HS-5 (cell line): ENCODE results near the gene COL4A3.
A peak's percentile ranks its signal among the peaks of the same experiment; 100 is the strongest.
"Not testable (repeated sequence)": the region's sequence is repeated elsewhere in the genome, so short reads cannot be mapped to it uniquely, and the experiment has no call there.

Experiments used
- DNase-seq: peaks from one replicate; pipeline ENCODE4 v3.0.0-alpha.2; 2012; ENCODE audit warnings: low read depth

The COL4A3 gene

GRCh38 chr2:227154986-227155774 is 9.2 kb upstream of the COL4A3 start:
- DNase-seq, result peak; percentile 70

- DNase-seq, result no peak
Observed at GRCh38 chr2:227160164-227160563, 4.3 kb upstream of the COL4A3 start.

- DNase-seq, result no peak
Observed at GRCh38 chr2:227161947-227162346, 2.5 kb upstream of the COL4A3 start.

GRCh38 chr2:227163485-227163997 is 883 bp upstream of the COL4A3 start:
- DNase-seq, result no peak

GRCh38 chr2:227164763-227165291 is 403 bp downstream of the COL4A3 start:
- DNase-seq, result no peak

GRCh38 chr2:227171779-227172178 is 7.4 kb downstream of the COL4A3 start:
- DNase-seq, result not testable (repeated sequence)

GRCh38 chr2:227177592-227178336 is 13.3 kb downstream of the COL4A3 start:
- DNase-seq, result no peak

- DNase-seq, result no peak
Observed at GRCh38 chr2:227179988-227180685, 15.7 kb downstream of the COL4A3 start.

- DNase-seq, result no peak
Observed at GRCh38 chr2:227180770-227181169, 16.3 kb downstream of the COL4A3 start.

GRCh38 chr2:227182765-227183164 is 18.3 kb downstream of the COL4A3 start:
- no peak for DNase-seq

- no peak for DNase-seq
Observed at GRCh38 chr2:227183657-227184367, 19.4 kb downstream of the COL4A3 start.

GRCh38 chr2:227185615-227186232 is 21.3 kb downstream of the COL4A3 start:
- DNase-seq, result no peak

GRCh38 chr2:227186751-227187150 is 22.3 kb downstream of the COL4A3 start:
- no peak for DNase-seq

GRCh38 chr2:227188292-227188691 is 23.9 kb downstream of the COL4A3 start:
- DNase-seq, result peak; percentile 25

- DNase-seq, result no peak
Observed at GRCh38 chr2:227191367-227191766, 26.9 kb downstream of the COL4A3 start.

GRCh38 chr2:227192491-227192890 is 28.1 kb downstream of the COL4A3 start:
- no peak for DNase-seq

- no peak for DNase-seq
Observed at GRCh38 chr2:227194219-227194618, 29.8 kb downstream of the COL4A3 start.

- no peak for DNase-seq
Observed at GRCh38 chr2:227198866-227199265, 34.4 kb downstream of the COL4A3 start.

GRCh38 chr2:227201771-227202170 is 37.3 kb downstream of the COL4A3 start:
- no peak for DNase-seq

GRCh38 chr2:227204452-227204851 is 40.0 kb downstream of the COL4A3 start:
- DNase-seq, result no peak

GRCh38 chr2:227205701-227206100 is 41.3 kb downstream of the COL4A3 start:
- DNase-seq, result no peak
